ENCODE measurements around the gene IQCF6. TPM values are rescaled to one million over a fixed set of nuclear protein-coding genes. Genes with fewer than 3 reads are reported as not detected.

The IQCF6 gene
- total and polyA plus RNA-seq, 2 donors (not counting 1 experiment from before 2014, with no cell fraction given): not detected

GRCh38 chr3:51735950-51736349, 43.1 kb downstream of the IQCF6 start:
- no peaks in the 10 kb centered on the region for H3K9me3 ChIP-seq (ENCODE audit: control insufficient read depth, insufficient read depth, low read depth, low read length)
- no peaks in the 10 kb centered on the region for H3K27me3 ChIP-seq (ENCODE audit: control insufficient read depth, insufficient read depth, low read length)
- no peak overlapping the region for H3K4me2 ChIP-seq (ENCODE audit: extremely low read depth, insufficient read depth, low read length)
- no peak overlapping the region for H2AFZ ChIP-seq (ENCODE audit: low read length)
- no peaks in the 10 kb centered on the region for H3K79me2 ChIP-seq (ENCODE audit: control insufficient read depth, insufficient read depth, low read length)
- H3K36me3 ChIP-seq (ENCODE audit: control insufficient read depth, insufficient read depth, low read length): no peaks in the 10 kb centered on the region
- H3K27ac ChIP-seq (ENCODE audit: insufficient read depth, low read length): no peak overlapping the region
- H3K9ac ChIP-seq (ENCODE audit: insufficient read depth, low read length): no peak overlapping the region
- DNase-seq (ENCODE audit: low read depth in 2 of 2): no peak
- no peaks in the 10 kb centered on the region for H4K20me1 ChIP-seq (ENCODE audit: control insufficient read depth, extremely low read depth, insufficient read depth, low read length)
- H3K4me3 ChIP-seq (replicated peaks in 1 of 4; ENCODE audit: control extremely low read depth in 1 of 4, insufficient read depth in 1 of 4, low read depth in 3 of 4, low read length in 4 of 4): no peak overlapping the region
- no peaks in the 10 kb centered on the region for H3K4me1 ChIP-seq (ENCODE audit: control insufficient read depth, extremely low read depth, insufficient read depth, low read length)
- TF ChIP-seq, protein P1, sequence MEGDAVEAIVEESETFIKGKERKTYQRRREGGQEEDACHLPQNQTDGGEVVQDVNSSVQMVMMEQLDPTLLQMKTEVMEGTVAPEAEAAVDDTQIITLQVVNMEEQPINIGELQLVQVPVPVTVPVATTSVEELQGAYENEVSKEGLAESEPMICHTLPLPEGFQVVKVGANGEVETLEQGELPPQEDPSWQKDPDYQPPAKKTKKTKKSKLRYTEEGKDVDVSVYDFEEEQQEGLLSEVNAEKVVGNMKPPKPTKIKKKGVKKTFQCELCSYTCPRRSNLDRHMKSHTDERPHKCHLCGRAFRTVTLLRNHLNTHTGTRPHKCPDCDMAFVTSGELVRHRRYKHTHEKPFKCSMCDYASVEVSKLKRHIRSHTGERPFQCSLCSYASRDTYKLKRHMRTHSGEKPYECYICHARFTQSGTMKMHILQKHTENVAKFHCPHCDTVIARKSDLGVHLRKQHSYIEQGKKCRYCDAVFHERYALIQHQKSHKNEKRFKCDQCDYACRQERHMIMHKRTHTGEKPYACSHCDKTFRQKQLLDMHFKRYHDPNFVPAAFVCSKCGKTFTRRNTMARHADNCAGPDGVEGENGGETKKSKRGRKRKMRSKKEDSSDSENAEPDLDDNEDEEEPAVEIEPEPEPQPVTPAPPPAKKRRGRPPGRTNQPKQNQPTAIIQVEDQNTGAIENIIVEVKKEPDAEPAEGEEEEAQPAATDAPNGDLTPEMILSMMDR (conservative IDR thresholded peaks at IDR 0.05 in 1 of 2, IDR thresholded peaks at IDR 0.05 in 1 of 2; ENCODE audit: low read depth in 1 of 2, low read length in 2 of 2): no peak
- TF ChIP-seq EZH2 (IDR thresholded peaks at IDR 0.05; ENCODE audit: low read length, missing control alignments): no peak

GRCh38 chr3:51735039-51735438, 44.0 kb downstream of the IQCF6 start:
- Histone ChIP-seq H3K79me2 (ENCODE audit: control insufficient read depth, insufficient read depth, low read length) (no peaks in the 10 kb centered on the region), H3K9me3 (ENCODE audit: control insufficient read depth, insufficient read depth, low read depth, low read length) (no peaks in the 10 kb centered on the region), H3K4me2 (ENCODE audit: extremely low read depth, insufficient read depth, low read length) (no peak overlapping the region), H3K9ac (ENCODE audit: insufficient read depth, low read length) (no peak overlapping the region), H4K20me1 (ENCODE audit: control insufficient read depth, extremely low read depth, insufficient read depth, low read length) (no peaks in the 10 kb centered on the region), H3K36me3 (ENCODE audit: control insufficient read depth, insufficient read depth, low read length) (no peaks in the 10 kb centered on the region), H3K4me1 (ENCODE audit: control insufficient read depth, extremely low read depth, insufficient read depth, low read length) (no peaks in the 10 kb centered on the region), H3K27ac (ENCODE audit: insufficient read depth, low read length) (no peak overlapping the region), H2AFZ (ENCODE audit: low read length) (no peak overlapping the region), H3K27me3 (ENCODE audit: control insufficient read depth, insufficient read depth, low read length) (no peaks in the 10 kb centered on the region), H3K4me3 (replicated peaks in 1 of 4; ENCODE audit: control extremely low read depth in 1 of 4, insufficient read depth in 1 of 4, low read depth in 3 of 4, low read length in 4 of 4) (no peak overlapping the region)
- TF ChIP-seq, protein P1 (conservative IDR thresholded peaks at IDR 0.05 in 1 of 2, IDR thresholded peaks at IDR 0.05 in 1 of 2; ENCODE audit: low read depth in 1 of 2, low read length in 2 of 2): no peak
- TF ChIP-seq EZH2 (IDR thresholded peaks at IDR 0.05; ENCODE audit: low read length, missing control alignments): no peak
- DNase-seq (ENCODE audit: low read depth in 2 of 2): no peak

DNA sequence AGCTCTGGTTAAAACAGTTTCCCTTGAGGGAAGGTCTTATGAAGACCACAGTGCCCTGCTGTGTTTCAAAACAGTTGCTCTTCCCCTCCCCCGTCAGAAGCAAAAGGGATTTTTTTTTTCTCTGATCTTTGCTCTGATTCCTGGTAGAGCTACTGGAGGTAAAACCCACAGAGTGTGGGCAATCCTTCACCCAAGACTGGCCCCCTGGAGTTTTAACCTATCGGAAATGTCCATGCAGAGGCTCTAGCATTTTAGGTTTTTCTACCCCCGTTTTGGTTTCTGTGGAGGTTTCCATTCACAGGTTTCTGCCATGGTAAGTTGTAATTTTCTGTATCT, 44.5 kb downstream of the IQCF6 start:
- no peak for TF ChIP-seq EZH2 (IDR thresholded peaks at IDR 0.05; ENCODE audit: low read length, missing control alignments)
- TF ChIP-seq, protein P1 (conservative IDR thresholded peaks at IDR 0.05 in 1 of 2, IDR thresholded peaks at IDR 0.05 in 1 of 2; ENCODE audit: low read depth in 1 of 2, low read length in 2 of 2): no peak

More for the DNA sequence above, 44.5 kb downstream of the IQCF6 start:
- Histone ChIP-seq H3K4me1 (ENCODE audit: control insufficient read depth, extremely low read depth, insufficient read depth, low read length) (no peaks in the 10 kb centered on the region), H3K79me2 (ENCODE audit: control insufficient read depth, insufficient read depth, low read length) (no peaks in the 10 kb centered on the region), H4K20me1 (ENCODE audit: control insufficient read depth, extremely low read depth, insufficient read depth, low read length) (no peaks in the 10 kb centered on the region), H3K9ac (ENCODE audit: insufficient read depth, low read length) (no peak overlapping the region), H3K36me3 (ENCODE audit: control insufficient read depth, insufficient read depth, low read length) (no peaks in the 10 kb centered on the region), H3K9me3 (ENCODE audit: control insufficient read depth, insufficient read depth, low read depth, low read length) (no peaks in the 10 kb centered on the region), H3K4me2 (ENCODE audit: extremely low read depth, insufficient read depth, low read length) (no peak overlapping the region), H2AFZ (ENCODE audit: low read length) (no peak overlapping the region), H3K27me3 (ENCODE audit: control insufficient read depth, insufficient read depth, low read length) (no peaks in the 10 kb centered on the region), H3K4me3 (replicated peaks in 1 of 4; ENCODE audit: control extremely low read depth in 1 of 4, insufficient read depth in 1 of 4, low read depth in 3 of 4, low read length in 4 of 4) (no peak overlapping the region), H3K27ac (ENCODE audit: insufficient read depth, low read length) (no peak overlapping the region)
- no peak for DNase-seq (ENCODE audit: low read depth in 2 of 2)

Data from fibroblast of lung (primary cell).